Vagina (tissue), 2 donors: Measurements from ENCODE around the gene PSG6.
"Not testable (repeated sequence)": the region's sequence is repeated elsewhere in the genome, so short reads cannot be mapped to it uniquely, and the experiment has no call there.

Experiments
- CTCF ChIP-seq, 3 experiments: fragments of 450-650 bp in 2 of 3; fragments of 200-600 bp in 1 of 3; sonication (generic) in 1 of 3; IDR thresholded peaks; one replicate each; pipeline ENCODE4 v1.5.1; 2017 to 2019; ENCODE audit warnings: antibody characterized with exemption in 3 of 3, mild to moderate bottlenecking in 2 of 3, moderate library complexity in 2 of 3
- POLR2AphosphoS5 ChIP-seq, 2 donors: sonication (generic); formaldehyde crosslinking; IDR thresholded peaks; one replicate each; pipeline ENCODE4 v1.9.0; 2017; ENCODE audit warnings: antibody characterized with exemption in 2 of 2, mild to moderate bottlenecking in 2 of 2, low read depth in 1 of 2; ENCODE audit not compliant: insufficient read depth in 1 of 2

GRCh38 chr19:42933412-42933811 is 15.7 kb upstream of the PSG6 start:
- not testable (repeated sequence) for TF ChIP-seq CTCF (IDR thresholded peaks at IDR 0.05); POLR2AphosphoS5 (IDR thresholded peaks at IDR 0.05; ENCODE audit: insufficient read depth in 1 of 2, low read depth in 1 of 2)
